ENCODE data around the gene HYAL1.

GRCh38 chr3:50341996-50342650 lies 38.7 kb upstream of the HYAL1 start:
- TF ChIP-seq LEF1 (IDR thresholded peaks at IDR 0.05; ENCODE audit: borderline replicate concordance): no peak
- TF ChIP-seq TARDBP (IDR thresholded peaks at IDR 0.05): no peak
- no peak for TF ChIP-seq FOXK2 (IDR thresholded peaks at IDR 0.05)
- no peak for TF ChIP-seq L3MBTL2 (conservative IDR thresholded peaks at IDR 0.05)
- TF ChIP-seq ZNF384 (IDR thresholded peaks at IDR 0.05): no peak
- TF ChIP-seq ELF4 (IDR thresholded peaks at IDR 0.05): no peak
- TF ChIP-seq SP1 (IDR thresholded peaks at IDR 0.05): no peak
- TF ChIP-seq SUZ12 (IDR thresholded peaks at IDR 0.05): no peak
- no peak for TF ChIP-seq FOXA1 (IDR thresholded peaks at IDR 0.05)
- TF ChIP-seq CTBP1 (IDR thresholded peaks at IDR 0.05; ENCODE audit: borderline replicate concordance): no peak

Data from HEK293T (cell line).